A673 (cell line): ENCODE data around the gene LCE2C. TPM values are rescaled to one million over a fixed set of nuclear protein-coding genes. Genes with fewer than 3 reads are reported as not detected.
"Not testable (repeated sequence)": the region's sequence is repeated elsewhere in the genome, so short reads cannot be mapped to it uniquely, and the experiment has no call there.

Source experiments
- BruUV-seq: library from RNA; stranded (reverse); fragments of 400-500 nt; replicated peaks from 2 replicates; lab custom pipeline; 2021; lab: Mats Ljungman, UMichigan
- CTCF ChIA-PET: fragments of 300-600 bp; sonication (Branson Sonifier 250); formaldehyde crosslinking; loops from one replicate; lab custom pipeline; 2022; ENCODE audit warnings: antibody characterized with exemption; lab: Charles Lee
- POLR2A ChIA-PET: fragments of 300-600 bp; sonication (Branson Sonifier 250); formaldehyde crosslinking; loops from one replicate; lab custom pipeline; 2022; ENCODE audit warnings: antibody characterized with exemption; ENCODE audit not compliant: low non-redundant PET; lab: Charles Lee
- DNase-seq: peaks from one replicate; pipeline ENCODE4 v3.0.0-alpha.2; 2015; ENCODE audit warnings: low spot score
- H3K27ac ChIP-seq: fragments of 200-600 bp; sonication (generic); 2 replicates; pipeline ENCODE4 v1.5.1; 2016; ENCODE audit warnings: mixed run types, low read depth, mild to moderate bottlenecking, mixed read lengths, antibody characterized with exemption, low read length; ENCODE audit not compliant: poor library complexity, severe bottlenecking
- H3K27me3 ChIP-seq: fragments of 200-600 bp; sonication (generic); replicated peaks from 2 replicates; pipeline ENCODE4 v1.6.1; 2017; ENCODE audit warnings: mixed run types, low read depth, mild to moderate bottlenecking, mixed read lengths, antibody characterized with exemption, low read length; ENCODE audit not compliant: insufficient read depth, poor library complexity
- H3K36me3 ChIP-seq: fragments of 200-600 bp; sonication (generic); 2 replicates; pipeline ENCODE4 v1.6.1; 2016; ENCODE audit warnings: mixed run types, mild to moderate bottlenecking, mixed read lengths, antibody characterized with exemption, low read length; ENCODE audit not compliant: insufficient read depth, poor library complexity, severe bottlenecking
- H3K4me1 ChIP-seq: fragments of 200-600 bp; sonication (generic); 2 replicates; pipeline ENCODE4 v1.6.1; 2017; ENCODE audit warnings: mixed run types, mild to moderate bottlenecking, mixed read lengths, antibody characterized with exemption, low read length; ENCODE audit not compliant: insufficient read depth, poor library complexity, severe bottlenecking
- H3K4me3 ChIP-seq: fragments of 200-600 bp; sonication (generic); 2 replicates; pipeline ENCODE4 v1.5.1; 2016; ENCODE audit warnings: low read depth, mixed run types, mild to moderate bottlenecking, mixed read lengths, low read length; ENCODE audit not compliant: poor library complexity, severe bottlenecking
- H3K9me3 ChIP-seq: fragments of 200-600 bp; sonication (generic); 2 replicates; pipeline ENCODE4 v1.6.1; 2016; ENCODE audit warnings: mixed run types, low read depth, mild to moderate bottlenecking, mixed read lengths, antibody characterized with exemption, low read length; ENCODE audit not compliant: poor library complexity, severe bottlenecking
- CTCF ChIP-seq: fragments of 300-800, 200-600 bp; sonication (generic); conservative IDR thresholded peaks from 2 replicates; pipeline ENCODE4 v1.5.1; 2017; ENCODE audit warnings: low read depth, mild to moderate bottlenecking, antibody characterized with exemption, low read length, moderate library complexity, mixed read lengths
- EZH2 ChIP-seq: fragments of 200-600 bp; sonication (generic); IDR thresholded peaks from 2 replicates; pipeline ENCODE4 v1.6.1; 2017; ENCODE audit warnings: borderline replicate concordance, low read depth, mild to moderate bottlenecking, mixed read lengths, antibody characterized with exemption, low read length; ENCODE audit not compliant: poor library complexity, severe bottlenecking
- intact Hi-C: fragments of 100-400 bp; cut with micrococcal nuclease; formaldehyde crosslinking; loops from one replicate; pipeline ENCODE4 v1.10.0; 2022; ENCODE audit not compliant: unreplicated experiment
- total RNA-seq: library from RNA; stranded (reverse); gene quantifications from 2 replicates; pipeline ENCODE4 v1.2.3, GENCODE V29; 2021

LCE2C gene
- total RNA-seq, 1 experiment from 2014 or later: not detected

GRCh38 chr1:152683846-152684245, 8.8 kb downstream of the LCE2C start:
- TF ChIP-seq CTCF (no peak), EZH2 (no peak)
- BruUV-seq: no TSS peak
- H3K27me3 ChIP-seq: peaks cover 8% of the 10 kb centered on the region
- H3K9me3 ChIP-seq: no peaks in the 10 kb centered on the region
- no peak overlapping the region for H3K4me3 ChIP-seq
- no peak overlapping the region for H3K27ac ChIP-seq
- no peak for DNase-seq
- ChIA-PET POLR2A (no interaction called here), CTCF (no interaction called here)
- no peaks in the 10 kb centered on the region for H3K4me1 ChIP-seq
- intact Hi-C loops: loop anchor here (10.0 kb wide), 1 partner anchor 59 kb away; the partner anchor contains the start of gene LCE3A
- no peaks in the 10 kb centered on the region for H3K36me3 ChIP-seq

GRCh38 chr1:152685823-152686222, 10.7 kb downstream of the LCE2C start, which contains the start of gene LCE2B:
TSS of gene LCE2B (plus strand) at chr1:152686123. CDS start at chr1:152686844, 721 bp downstream.
- H3K27me3 ChIP-seq, DNase-seq, H3K9me3 ChIP-seq, BruUV-seq, H3K36me3 ChIP-seq, H3K4me3 ChIP-seq, POLR2A ChIA-PET, H3K4me1 ChIP-seq, H3K27ac ChIP-seq, CTCF ChIA-PET: not testable (repeated sequence)
- intact Hi-C loops: loop anchor here (10.0 kb wide), 1 partner anchor 61 kb away; the partner anchor contains the start of gene LCE3A

- Histone ChIP-seq H3K4me1 (no peaks in the 10 kb centered on the region), H3K9me3 (no peaks in the 10 kb centered on the region), H3K4me3 (no peak within 1 kb of the TSS), H3K27ac (no peak within 1 kb of the TSS), H3K36me3 (no peaks in the 10 kb centered on the region), H3K27me3 (peaks cover 12% of the 10 kb centered on the region)
- POLR2A ChIA-PET: no interaction called here
- intact Hi-C loops: no loop called here
- BruUV-seq: no TSS peak
- TF ChIP-seq CTCF: no peak
- TF ChIP-seq EZH2: no peak
- no peak for DNase-seq
- CTCF ChIA-PET: no interaction called here
Measured at GRCh38 chr1:152697701-152698600, 22.9 kb downstream of the LCE2C start, which contains the start of gene LCE2A. TSS of gene LCE2A (plus strand) at chr1:152698345. CDS start at chr1:152698902, 557 bp downstream.
